ENCODE data around the gene ASB15. TPM values are rescaled to one million over a fixed set of nuclear protein-coding genes. Genes with fewer than 3 reads are reported as not detected.

The ASB15 gene
- total and polyA plus RNA-seq, 7 donors, result not detected

GRCh38 chr7:123661765-123662164, 60.1 kb downstream of the ASB15 start:
- WGBS, 2 donors, result 66 to 83% methylated on average over 1 of the region's 1 CpG
- Histone ChIP-seq H3K36me3 (no peaks in the 10 kb centered on the region), H3K4me1 (no peaks in the 10 kb centered on the region), H3K27ac (no peak overlapping the region), H3K27me3 (peaks cover 0 to 6% (median 0%) of the 10 kb centered on the region in 3 donors), H3K4me3 (no peak overlapping the region), H3K9me3 (no peaks in the 10 kb centered on the region)
- TF ChIP-seq EP300 (IDR thresholded peaks at IDR 0.05), result no peak
- no peak for TF ChIP-seq POLR2AphosphoS5 (IDR thresholded peaks at IDR 0.05)
- TF ChIP-seq POLR2A (IDR thresholded peaks at IDR 0.05), result no peak
- TF ChIP-seq CTCF (IDR thresholded peaks at IDR 0.05), result no peak
- no peak for DNase-seq
- intact Hi-C loops (cut with DNase I), result no loop called here

- Histone ChIP-seq H3K4me3 (no peak overlapping the region), H3K9me3 (no peaks in the 10 kb centered on the region), H3K36me3 (no peaks in the 10 kb centered on the region), H3K27me3 (peaks cover 0 to 6% (median 0%) of the 10 kb centered on the region in 3 donors), H3K4me1 (no peaks in the 10 kb centered on the region), H3K27ac (no peak overlapping the region)
- WGBS, 2 donors, result 92 to 95% methylated on average over 15 of the region's 15 CpGs
- intact Hi-C loops (cut with DNase I), result no loop called here
- no peak for DNase-seq
- TF ChIP-seq CTCF (IDR thresholded peaks at IDR 0.05), result no peak
Observed at GRCh38 chr7:123662293-123662692, 60.7 kb downstream of the ASB15 start.

- 59 to 67% methylated on average over 3 of the region's 3 CpGs for WGBS, 2 donors
- Histone ChIP-seq H3K9me3 (no peaks in the 10 kb centered on the region), H3K27me3 (peaks cover 0 to 6% (median 0%) of the 10 kb centered on the region in 3 donors), H3K36me3 (no peaks in the 10 kb centered on the region), H3K4me3 (no peak overlapping the region), H3K27ac (no peak overlapping the region), H3K4me1 (no peaks in the 10 kb centered on the region)
- no peak for DNase-seq
- TF ChIP-seq EP300 (IDR thresholded peaks at IDR 0.05), result no peak
- TF ChIP-seq POLR2A (IDR thresholded peaks at IDR 0.05), result no peak
- TF ChIP-seq POLR2AphosphoS5 (IDR thresholded peaks at IDR 0.05), result no peak
- no peak for TF ChIP-seq CTCF (IDR thresholded peaks at IDR 0.05)
- intact Hi-C loops (cut with DNase I), result no loop called here
Observed at GRCh38 chr7:123662755-123663154, 61.1 kb downstream of the ASB15 start.

- Histone ChIP-seq H3K36me3 (no peaks in the 10 kb centered on the region), H3K9me3 (no peaks in the 10 kb centered on the region), H3K27me3 (peaks cover 0 to 6% (median 0%) of the 10 kb centered on the region in 3 donors), H3K27ac (no peak overlapping the region), H3K4me3 (no peak overlapping the region), H3K4me1 (no peaks in the 10 kb centered on the region)
- intact Hi-C loops (cut with DNase I), result no loop called here
- 93 to 95% methylated on average over 6 of the region's 6 CpGs for WGBS, 2 donors
- TF ChIP-seq POLR2A (IDR thresholded peaks at IDR 0.05) (no peak), EP300 (IDR thresholded peaks at IDR 0.05) (no peak), POLR2AphosphoS5 (IDR thresholded peaks at IDR 0.05) (no peak)
- DNase-seq, result no peak
Observed at GRCh38 chr7:123663200-123663599, 61.6 kb downstream of the ASB15 start.

- WGBS, 2 donors, result 59 to 86% methylated on average over 2 of the region's 2 CpGs
- no peak for TF ChIP-seq EP300 (IDR thresholded peaks at IDR 0.05)
- TF ChIP-seq POLR2AphosphoS5 (IDR thresholded peaks at IDR 0.05), result no peak
- no peak for TF ChIP-seq CTCF (IDR thresholded peaks at IDR 0.05)
- no peak for TF ChIP-seq POLR2A (IDR thresholded peaks at IDR 0.05)
- no peak for DNase-seq
- no peak overlapping the region for H3K27ac ChIP-seq
- intact Hi-C loops (cut with DNase I), result no loop called here
- no peaks in the 10 kb centered on the region for H3K9me3 ChIP-seq
- H3K36me3 ChIP-seq, result no peaks in the 10 kb centered on the region
- no peak overlapping the region for H3K4me3 ChIP-seq
- peaks cover 0 to 6% (median 0%) of the 10 kb centered on the region in 3 donors for H3K27me3 ChIP-seq
- no peaks in the 10 kb centered on the region for H3K4me1 ChIP-seq
Observed at GRCh38 chr7:123665157-123665556, 63.5 kb downstream of the ASB15 start.

All from sigmoid colon (tissue), 7 donors.